Chondrocyte (in vitro differentiated cells): ENCODE results near the gene HAL. TPM values are rescaled to one million over a fixed set of nuclear protein-coding genes. Genes with fewer than 3 reads are reported as not detected.
A peak's percentile ranks its signal among the peaks of the same experiment; 100 is the strongest.

ENCODE experiments used
- DNase-seq: peaks from one replicate; pipeline ENCODE4 v3.0.0; 2021; ENCODE audit warnings: mixed read lengths, low spot score
- H3K27ac Mint-ChIP-seq: one replicate; pipeline ENCODE4 v1.8.0; 2021; ENCODE audit warnings: mild to moderate bottlenecking, moderate library complexity, mixed read lengths; ENCODE audit not compliant: unreplicated experiment
- H3K27me3 Mint-ChIP-seq: 2 replicates; pipeline ENCODE4 v1.8.0; 2021; ENCODE audit warnings: low read depth, mixed read lengths
- H3K36me3 Mint-ChIP-seq: 2 replicates; pipeline ENCODE4 v1.8.0; 2021; ENCODE audit warnings: low read depth, mixed read lengths
- H3K4me1 Mint-ChIP-seq: 2 replicates; pipeline ENCODE4 v1.8.0; 2021; ENCODE audit warnings: low read depth, mild to moderate bottlenecking, mixed read lengths
- H3K4me3 Mint-ChIP-seq: one replicate; pipeline ENCODE4 v1.8.0; 2021; ENCODE audit warnings: mild to moderate bottlenecking, moderate library complexity, mixed read lengths; ENCODE audit not compliant: unreplicated experiment
- H3K9me3 Mint-ChIP-seq: 2 replicates; pipeline ENCODE4 v1.8.0; 2021; ENCODE audit warnings: low read depth, mixed read lengths
- long read RNA-seq: library from polyadenylated mRNA; stranded (forward); transcript quantifications from one replicate; pipeline ENCODE4 v2.0.0, GENCODE V29; 2021
- total RNA-seq: library from RNA; stranded (reverse); gene quantifications from 3 replicates; pipeline ENCODE4 v1.2.1, GENCODE V29; 2021
- TF ChIP-seq, protein P1 (sequence below): fragments of 200-600 bp; sonication (generic); IDR thresholded peaks from 2 replicates; pipeline ENCODE4 v1.5.0; 2021; ENCODE audit warnings: antibody characterized with exemption, mild to moderate bottlenecking, moderate library complexity

The HAL gene, protein sequence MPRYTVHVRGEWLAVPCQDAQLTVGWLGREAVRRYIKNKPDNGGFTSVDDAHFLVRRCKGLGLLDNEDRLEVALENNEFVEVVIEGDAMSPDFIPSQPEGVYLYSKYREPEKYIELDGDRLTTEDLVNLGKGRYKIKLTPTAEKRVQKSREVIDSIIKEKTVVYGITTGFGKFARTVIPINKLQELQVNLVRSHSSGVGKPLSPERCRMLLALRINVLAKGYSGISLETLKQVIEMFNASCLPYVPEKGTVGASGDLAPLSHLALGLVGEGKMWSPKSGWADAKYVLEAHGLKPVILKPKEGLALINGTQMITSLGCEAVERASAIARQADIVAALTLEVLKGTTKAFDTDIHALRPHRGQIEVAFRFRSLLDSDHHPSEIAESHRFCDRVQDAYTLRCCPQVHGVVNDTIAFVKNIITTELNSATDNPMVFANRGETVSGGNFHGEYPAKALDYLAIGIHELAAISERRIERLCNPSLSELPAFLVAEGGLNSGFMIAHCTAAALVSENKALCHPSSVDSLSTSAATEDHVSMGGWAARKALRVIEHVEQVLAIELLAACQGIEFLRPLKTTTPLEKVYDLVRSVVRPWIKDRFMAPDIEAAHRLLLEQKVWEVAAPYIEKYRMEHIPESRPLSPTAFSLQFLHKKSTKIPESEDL
- 0.10 to 0.92 TPM (median 0.28 TPM) in 3 replicates for total RNA-seq
- long read RNA-seq, result 0 reads

DNA sequence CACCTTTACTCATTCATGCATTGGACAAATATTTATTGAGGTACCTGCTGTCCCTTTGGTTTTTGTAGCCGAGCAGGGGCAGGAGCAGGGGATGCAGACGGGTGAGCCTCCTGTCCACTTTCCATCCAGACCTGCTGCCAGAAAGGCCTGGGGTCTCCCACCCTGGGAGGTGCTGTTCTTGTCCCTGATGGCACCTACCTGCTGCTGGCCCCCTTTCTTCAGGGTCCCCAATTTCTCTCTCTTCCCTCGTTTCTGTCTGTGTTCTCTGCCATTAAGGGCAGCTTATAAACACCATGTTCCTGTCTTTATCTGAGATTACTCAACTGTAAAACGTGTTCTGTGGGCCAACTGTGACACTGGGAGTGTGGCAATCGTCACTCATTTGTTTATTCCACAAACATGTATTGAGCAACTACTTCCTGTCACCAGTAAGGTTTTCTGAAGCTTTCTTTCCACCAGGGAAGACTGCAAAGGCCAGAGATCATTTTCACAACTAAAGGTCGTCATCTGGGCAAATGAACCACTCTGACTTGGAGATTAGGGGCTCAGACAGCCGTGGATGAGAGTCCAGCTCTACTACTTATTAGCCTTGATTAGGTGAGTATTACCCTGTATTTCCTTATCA, at the start of gene HAL:
HAL (minus strand) TSS at position 311 of the 625 bp plus-strand sequence. CDS start 434 bp downstream, outside the sequence.
- H3K27ac Mint-ChIP-seq, result no peak within 1 kb of the TSS
- H3K4me3 Mint-ChIP-seq, result no peak within 1 kb of the TSS
- peaks cover 12% of the 10 kb centered on the region for H3K36me3 Mint-ChIP-seq
- no peaks in the 10 kb centered on the region for H3K9me3 Mint-ChIP-seq
- no peaks in the 10 kb centered on the region for H3K27me3 Mint-ChIP-seq
- DNase-seq, result no peak
- TF ChIP-seq, protein P1, sequence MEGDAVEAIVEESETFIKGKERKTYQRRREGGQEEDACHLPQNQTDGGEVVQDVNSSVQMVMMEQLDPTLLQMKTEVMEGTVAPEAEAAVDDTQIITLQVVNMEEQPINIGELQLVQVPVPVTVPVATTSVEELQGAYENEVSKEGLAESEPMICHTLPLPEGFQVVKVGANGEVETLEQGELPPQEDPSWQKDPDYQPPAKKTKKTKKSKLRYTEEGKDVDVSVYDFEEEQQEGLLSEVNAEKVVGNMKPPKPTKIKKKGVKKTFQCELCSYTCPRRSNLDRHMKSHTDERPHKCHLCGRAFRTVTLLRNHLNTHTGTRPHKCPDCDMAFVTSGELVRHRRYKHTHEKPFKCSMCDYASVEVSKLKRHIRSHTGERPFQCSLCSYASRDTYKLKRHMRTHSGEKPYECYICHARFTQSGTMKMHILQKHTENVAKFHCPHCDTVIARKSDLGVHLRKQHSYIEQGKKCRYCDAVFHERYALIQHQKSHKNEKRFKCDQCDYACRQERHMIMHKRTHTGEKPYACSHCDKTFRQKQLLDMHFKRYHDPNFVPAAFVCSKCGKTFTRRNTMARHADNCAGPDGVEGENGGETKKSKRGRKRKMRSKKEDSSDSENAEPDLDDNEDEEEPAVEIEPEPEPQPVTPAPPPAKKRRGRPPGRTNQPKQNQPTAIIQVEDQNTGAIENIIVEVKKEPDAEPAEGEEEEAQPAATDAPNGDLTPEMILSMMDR, result no peak
- peaks cover 7% of the 10 kb centered on the region for H3K4me1 Mint-ChIP-seq

- no peak overlapping the region for H3K27ac Mint-ChIP-seq
- DNase-seq, result no peak
- H3K4me1 Mint-ChIP-seq, result peaks cover 41% of the 10 kb centered on the region
- no peaks in the 10 kb centered on the region for H3K36me3 Mint-ChIP-seq
- no peak overlapping the region for H3K4me3 Mint-ChIP-seq
- TF ChIP-seq, protein P1, result no peak
- H3K9me3 Mint-ChIP-seq, result no peaks in the 10 kb centered on the region
- no peaks in the 10 kb centered on the region for H3K27me3 Mint-ChIP-seq
Measured at GRCh38 chr12:96045566-96045965, 49.4 kb upstream of the HAL start.

DNA sequence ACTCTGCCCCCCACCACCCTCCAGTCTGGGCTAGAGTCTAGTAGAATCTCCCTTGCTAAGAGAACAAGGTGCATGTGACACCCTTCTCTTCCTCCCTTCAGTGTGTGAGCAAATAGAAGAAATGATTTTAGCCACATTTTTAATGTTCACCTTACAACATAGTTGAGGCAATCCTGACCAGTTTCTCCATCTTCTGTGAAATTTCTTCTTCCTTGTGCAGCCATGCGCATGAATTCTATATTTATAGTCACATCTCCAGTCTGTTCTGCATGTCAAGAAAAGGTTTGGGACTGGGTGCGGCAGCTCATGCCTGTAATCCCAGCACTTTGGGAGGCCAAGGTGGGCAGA, 48.8 kb upstream of the HAL start:
- Mint-ChIP-seq H3K4me1 (peaks cover 41% of the 10 kb centered on the region), H3K27ac (peak overlapping the region; percentile 78), H3K4me3 (no peak overlapping the region), H3K9me3 (no peaks in the 10 kb centered on the region), H3K36me3 (no peaks in the 10 kb centered on the region), H3K27me3 (no peaks in the 10 kb centered on the region)
- DNase-seq, result no peak
- TF ChIP-seq, protein P1, result no peak

GRCh38 chr12:96044017-96044942, 48.1 kb upstream of the HAL start:
- H3K4me1 Mint-ChIP-seq, result peaks cover 39% of the 10 kb centered on the region
- peak overlapping the region; percentile 10 for H3K4me3 Mint-ChIP-seq
- DNase-seq, result no peak
- no peaks in the 10 kb centered on the region for H3K9me3 Mint-ChIP-seq
- H3K27me3 Mint-ChIP-seq, result no peaks in the 10 kb centered on the region
- no peaks in the 10 kb centered on the region for H3K36me3 Mint-ChIP-seq
- H3K27ac Mint-ChIP-seq, result peak overlapping the region; percentile 79
- TF ChIP-seq, protein P1, result no peak
